Fibroblast of skin of left quadriceps (primary cell): ENCODE measurements around the gene IZUMO4.
A peak's percentile ranks its signal among the peaks of the same experiment; 100 is the strongest.
"Not testable (repeated sequence)": the region's sequence is repeated elsewhere in the genome, so short reads cannot be mapped to it uniquely, and the experiment has no call there.

ENCODE experiments used
- DNase-seq, 2 experiments: peaks; one replicate each; pipeline ENCODE4 v3.0.0-alpha.2; 2013; ENCODE audit warnings: low read depth in 2 of 2

IZUMO4 gene

DNA sequence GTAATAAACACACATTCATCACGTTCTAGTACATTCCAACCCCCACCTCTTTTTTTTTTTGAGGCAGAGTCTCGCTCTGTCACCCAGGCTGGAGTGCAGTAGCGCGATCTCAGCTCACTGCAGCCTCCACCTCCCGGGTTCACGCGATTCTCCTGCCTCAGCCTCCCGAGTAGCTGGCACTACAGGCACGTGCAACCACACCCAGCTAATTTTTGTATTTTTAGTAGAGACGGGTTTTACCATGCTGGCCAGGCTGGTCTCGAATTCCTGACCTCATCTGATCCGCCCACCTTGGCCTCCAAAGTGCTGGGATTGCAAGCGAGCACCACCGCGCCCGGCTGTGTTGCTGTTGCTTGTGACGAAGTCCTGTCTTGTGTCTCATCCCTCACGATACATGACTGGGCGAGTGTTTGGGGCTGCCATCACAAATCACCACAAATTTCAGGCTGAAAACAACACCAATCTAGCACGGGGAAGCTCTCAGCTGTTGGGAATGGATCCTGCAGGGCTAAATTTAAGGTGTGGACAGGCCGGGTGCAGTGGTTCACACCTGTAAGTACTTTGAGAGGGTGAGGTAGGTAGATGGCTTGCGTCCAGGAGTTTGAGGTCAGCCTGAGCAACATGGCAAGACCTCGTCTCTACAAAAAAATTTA lies 16.3 kb upstream of the IZUMO4 start:
- DNase-seq, result no peak

DNA sequence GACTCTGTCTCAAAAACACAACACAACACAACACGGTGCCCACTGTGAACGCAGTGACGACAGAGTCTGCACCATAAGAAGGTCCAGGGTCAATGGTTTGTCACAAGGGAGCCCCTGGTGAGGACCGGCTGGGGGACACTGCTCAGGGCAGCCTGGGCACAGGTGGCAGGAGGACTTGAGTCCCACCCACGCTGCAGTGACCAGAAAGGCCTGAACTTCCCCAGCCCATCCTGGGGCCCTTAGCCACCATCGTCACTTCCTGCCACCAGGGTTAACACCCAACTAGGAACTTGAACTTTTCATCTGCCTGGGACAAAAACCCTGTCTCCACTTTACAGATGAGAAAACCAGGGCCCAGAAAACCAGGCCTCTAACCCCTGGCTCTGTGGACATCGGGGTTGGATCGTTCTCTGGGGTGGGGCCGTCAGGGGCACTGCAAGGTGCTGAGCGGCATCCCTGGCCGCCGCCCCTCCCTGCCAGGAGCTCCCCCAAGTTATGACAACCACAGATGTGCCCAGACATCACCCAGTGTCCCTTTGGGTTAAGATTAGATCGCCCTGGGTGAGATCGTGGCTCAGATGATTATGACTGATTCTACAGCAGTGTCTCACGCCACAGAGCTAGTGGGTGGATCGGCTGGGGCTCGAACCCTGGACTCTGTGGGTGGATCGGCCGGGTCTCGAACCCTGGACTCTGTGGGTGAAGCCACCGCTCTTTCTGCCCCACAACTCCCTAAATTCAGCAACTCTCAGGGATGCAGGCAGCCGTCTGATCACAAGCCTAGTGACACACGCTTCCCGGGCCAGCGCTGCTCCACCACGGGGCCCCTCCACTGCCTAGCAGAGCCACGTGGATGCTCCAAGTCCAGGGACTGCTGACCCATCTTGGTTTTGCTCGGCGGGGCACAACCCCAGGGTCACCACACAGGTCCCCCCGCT lies 14.6 kb upstream of the IZUMO4 start:
- no peak for DNase-seq

DNA sequence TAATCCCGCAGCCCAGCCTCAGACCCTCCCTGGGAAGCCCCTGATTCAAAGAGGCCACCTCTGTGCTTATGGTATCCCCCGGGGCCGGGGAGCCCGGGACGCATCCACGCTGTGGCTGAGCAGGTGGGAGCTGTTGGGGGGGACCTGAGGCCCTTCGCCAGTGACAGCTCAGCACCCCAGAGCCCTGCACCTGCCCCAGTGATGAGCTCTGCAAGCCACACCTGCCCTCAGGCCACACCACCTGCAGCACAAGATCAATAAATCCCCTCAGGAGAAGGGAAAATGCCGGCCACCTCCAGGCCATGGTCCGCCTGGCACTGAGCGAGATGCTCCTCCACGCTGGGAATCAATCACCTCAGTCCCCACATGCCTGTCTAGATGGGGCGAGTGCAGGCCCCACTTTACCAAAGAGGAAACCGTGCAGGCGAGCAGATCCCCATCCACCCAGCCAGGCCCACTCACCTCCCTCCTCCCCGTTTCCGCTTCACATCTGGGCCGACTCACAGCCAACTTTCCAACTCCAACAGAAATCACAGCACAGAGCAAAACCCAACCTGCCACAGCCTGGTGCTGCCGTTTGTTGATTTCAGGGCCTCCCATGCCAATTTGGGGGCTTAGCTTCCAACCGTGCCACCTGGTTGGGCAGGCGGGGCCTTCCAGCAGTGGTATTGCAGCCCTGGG lies 13.4 kb upstream of the IZUMO4 start:
- no peak for DNase-seq

DNA sequence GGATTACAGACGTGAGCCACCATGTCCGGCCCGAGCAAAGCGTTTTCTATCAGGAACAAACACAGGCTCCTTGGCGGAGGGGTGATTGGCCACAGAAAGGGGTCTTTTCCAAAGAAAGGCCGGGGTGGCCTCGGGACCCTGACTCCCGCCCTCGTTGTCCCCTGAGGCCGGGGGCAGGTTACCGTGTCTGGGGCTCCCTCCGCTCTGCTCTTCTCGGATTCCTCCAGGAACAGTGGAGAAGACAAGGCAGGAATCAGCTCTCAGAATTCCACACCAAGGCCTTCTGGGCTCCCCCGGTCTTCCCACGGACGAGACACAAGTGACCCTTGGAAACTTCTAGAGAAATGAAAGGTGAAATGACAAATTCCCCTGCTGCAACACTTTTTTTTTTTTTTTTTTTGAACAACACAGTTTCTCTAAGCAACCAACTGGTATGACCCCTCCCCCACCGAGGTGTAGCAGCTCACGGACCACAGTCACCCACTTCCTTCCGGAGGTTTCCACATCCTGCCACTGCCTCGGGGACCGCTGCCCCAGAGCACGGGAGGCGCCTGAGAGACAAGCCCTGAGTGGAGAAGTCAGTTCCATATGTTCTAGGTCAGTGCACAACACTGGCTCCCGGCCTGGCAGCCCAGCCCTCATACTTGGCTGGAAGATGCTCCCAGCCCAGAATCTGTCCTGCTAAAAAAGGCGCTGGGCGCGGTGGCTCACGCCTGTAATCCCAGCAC lies 11.6 kb upstream of the IZUMO4 start:
- no peak for DNase-seq

DNA sequence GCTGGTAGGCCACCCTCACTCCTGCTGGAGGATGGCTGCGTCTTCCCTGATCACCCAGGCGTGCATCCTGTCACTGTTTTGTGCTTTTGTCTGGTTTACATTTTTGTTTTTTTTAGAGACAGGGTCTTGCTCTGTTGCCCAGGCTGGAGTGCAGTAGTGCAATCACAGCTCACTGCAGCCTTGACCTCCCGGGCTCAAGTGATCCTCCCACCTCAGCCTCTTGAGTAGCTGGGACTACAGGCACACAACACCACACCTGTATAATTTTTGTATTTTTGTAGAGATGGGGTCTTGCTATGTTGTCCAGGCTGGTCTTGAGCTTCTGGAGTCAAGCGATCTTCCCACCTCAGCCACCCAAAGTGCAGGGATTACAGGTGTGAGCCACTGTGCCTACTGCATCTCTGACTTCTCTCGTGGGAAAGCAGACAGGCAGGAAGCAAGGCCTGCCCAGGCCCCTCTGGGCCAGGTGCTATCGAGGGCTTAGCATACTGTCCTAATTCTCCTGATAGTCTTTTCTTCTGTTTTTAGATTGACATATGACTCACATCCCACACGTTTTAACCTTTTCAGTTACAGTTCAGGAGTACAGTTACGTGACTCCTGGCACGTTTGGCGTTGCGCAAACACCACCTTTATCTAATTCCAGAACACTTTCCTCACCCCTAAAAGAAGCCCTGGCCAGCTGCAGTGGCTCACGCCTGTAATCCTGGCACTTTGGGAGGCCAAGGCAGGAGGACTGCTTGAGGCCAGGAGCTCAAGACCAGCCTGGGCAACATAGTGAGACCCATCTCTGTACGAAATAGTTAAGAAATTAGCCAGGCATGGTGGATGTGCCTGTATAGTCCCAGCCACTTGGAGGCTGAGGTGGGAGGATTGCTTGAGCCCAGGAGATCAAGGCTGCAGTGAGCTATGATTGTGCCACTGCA lies 9.8 kb upstream of the IZUMO4 start:
- not testable (repeated sequence) for DNase-seq

DNA sequence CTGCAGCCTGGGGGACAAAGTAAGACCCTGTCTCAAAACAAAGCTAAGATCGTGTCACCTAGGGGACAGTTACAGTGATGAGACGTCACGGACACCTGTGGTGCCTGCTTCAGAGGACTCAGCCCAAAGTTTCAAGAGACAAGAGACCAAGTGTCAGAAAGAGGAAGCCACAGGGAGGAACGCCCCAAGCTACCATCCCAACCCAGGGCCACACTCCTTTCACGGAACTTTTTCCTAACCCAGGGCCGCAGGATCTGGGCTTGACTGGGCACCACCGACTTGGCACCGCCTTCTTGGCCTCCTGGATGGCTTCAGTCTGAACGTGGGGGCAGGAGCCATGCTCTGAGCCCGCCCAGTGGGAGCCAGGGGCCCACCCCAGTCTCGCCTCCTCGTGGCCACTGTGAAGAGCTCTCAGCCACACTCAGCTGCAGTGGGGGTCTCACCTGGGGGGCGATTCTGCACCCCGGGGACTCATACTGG lies 9.1 kb upstream of the IZUMO4 start:
- no peak for DNase-seq

DNA sequence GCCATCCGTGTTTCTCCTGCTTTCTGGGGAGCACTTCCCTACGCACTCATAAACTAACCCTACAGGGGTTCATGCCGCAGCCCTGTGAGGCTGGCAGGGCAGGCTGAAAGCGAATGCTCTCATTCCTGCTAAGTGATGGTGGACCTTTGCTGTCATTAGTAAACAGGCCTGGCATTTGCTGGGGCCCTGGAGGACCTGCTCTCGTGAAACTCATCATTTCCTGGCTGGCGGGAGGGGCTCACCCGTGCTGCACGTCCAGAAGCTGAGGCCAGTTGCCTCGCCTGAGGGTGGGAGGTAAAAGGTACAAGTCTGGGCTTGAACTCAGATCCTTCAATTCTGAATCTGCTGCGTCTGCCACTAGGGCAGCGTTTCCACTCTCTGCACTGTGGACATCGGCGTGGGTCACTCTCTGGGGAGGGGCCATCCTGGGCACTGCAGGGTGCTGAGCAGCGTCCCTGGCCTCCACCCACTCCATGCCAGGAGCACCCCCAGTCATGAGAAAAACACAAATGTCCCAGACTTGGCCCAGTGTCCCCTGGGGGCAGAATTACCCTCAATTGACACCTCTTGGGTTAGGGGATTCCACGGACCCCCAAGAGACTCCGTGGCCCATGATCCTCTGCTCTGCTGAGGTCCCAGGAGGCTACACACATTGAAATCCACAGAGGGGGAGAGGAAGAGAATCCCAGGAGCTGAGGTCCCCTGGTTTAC lies 7.6 kb upstream of the IZUMO4 start:
- DNase-seq, result no peak

GRCh38 chr19:2089727-2090053 lies 7.0 kb upstream of the IZUMO4 start:
- no peak for DNase-seq

DNA sequence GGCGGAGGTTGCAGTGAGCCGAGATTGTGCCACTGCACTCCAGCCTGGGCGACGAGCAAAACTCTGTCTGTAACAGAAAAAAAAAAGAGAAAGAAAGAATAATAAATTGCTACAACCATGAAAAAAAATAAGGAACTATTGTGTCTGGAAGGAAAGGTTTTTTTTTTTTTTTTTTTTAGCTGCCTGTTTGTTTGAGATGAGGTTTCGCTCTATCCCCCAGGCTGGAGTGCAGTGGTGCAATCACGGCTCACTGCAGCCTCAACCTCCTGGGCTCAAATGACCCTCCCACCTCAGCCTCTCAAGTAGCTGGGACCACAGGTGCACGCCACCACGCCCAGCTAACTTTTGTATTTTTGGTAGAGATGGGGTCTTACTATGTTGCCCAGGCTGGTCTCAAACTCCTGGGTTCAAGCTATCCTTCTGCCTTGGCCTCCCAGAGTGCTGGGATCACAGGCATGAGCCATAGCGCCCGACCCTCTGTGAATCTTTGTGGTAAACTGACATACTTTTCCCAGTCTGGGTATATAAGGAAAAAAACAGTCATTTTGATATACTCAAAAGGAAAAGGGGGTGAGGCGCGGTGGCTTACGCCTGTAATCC lies 4.7 kb upstream of the IZUMO4 start:
- not testable (repeated sequence) for DNase-seq

- peak; percentile 89 to 92 for DNase-seq
Measured at GRCh38 chr19:2096034-2096479, 658 bp upstream of the IZUMO4 start, which contains the start of gene MOB3A. Gene MOB3A (minus strand): TSS chr19:2096326. CDS start chr19:2078560, 17,766 bp downstream.

DNA sequence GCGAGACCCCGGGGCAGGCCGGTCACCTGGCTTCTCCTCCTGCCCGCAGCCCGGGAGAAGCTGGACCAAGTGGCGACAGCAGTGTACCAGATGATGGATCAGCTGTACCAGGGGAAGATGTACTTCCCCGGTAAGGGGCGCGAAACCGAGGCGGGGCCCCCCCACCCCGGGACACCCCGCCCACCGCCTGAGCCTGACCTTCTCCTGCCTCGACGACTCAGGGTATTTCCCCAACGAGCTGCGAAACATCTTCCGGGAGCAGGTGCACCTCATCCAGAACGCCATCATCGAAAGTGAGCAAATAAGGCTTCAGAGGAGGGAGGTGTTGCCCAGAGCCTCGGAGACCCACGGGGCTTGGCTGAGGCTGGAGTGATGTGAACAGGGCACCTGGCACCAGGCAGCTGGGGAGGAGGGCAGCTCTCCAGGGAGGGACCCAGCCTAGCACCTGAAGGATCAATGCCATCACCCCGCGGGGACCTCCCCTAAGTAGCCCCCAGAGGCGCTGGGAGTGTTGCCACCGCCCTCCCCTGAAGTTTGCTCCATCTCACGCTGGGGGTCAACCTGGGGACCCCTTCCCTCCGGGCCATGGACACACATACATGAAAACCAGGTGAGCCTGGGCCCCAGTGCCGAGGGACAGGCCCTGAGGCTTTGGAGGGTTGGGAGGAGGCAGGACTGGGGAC lies 629 bp downstream of the IZUMO4 start:
- DNase-seq, result no peak

DNA sequence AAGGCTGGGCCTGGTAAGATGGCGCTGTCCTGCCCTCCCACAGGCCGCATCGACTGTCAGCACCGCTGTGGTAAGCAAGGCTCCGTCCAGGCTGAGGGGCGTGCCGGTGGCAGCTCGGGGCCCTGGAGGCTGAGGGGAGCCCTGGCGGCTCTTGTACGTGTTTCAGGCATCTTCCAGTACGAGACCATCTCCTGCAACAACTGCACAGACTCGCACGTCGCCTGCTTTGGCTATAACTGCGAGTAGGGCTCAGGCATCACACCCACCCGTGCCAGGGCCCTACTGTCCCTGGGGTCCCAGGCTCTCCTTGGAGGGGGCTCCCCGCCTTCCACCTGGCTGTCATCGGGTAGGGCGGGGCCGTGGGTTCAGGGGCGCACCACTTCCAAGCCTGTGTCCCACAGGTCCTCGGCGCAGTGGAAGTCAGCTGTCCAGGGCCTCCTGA lies 1.2 kb downstream of the IZUMO4 start:
- no peak for DNase-seq

- no peak for DNase-seq
Measured at GRCh38 chr19:2099054-2099501, 2.4 kb downstream of the IZUMO4 start.

GRCh38 chr19:2099937-2100718 lies 3.4 kb downstream of the IZUMO4 start:
- no peak for DNase-seq

- no peak for DNase-seq
Measured at GRCh38 chr19:2100719-2101061, 4.0 kb downstream of the IZUMO4 start.

GRCh38 chr19:2101417-2102335 lies 5.0 kb downstream of the IZUMO4 start:
- no peak for DNase-seq
